Right lobe of liver (tissue), 6 donors: ENCODE data around the gene NME9. TPM values are rescaled to one million over a fixed set of nuclear protein-coding genes. Genes with fewer than 3 reads are reported as not detected.

ENCODE experiments used
- ATAC-seq, 4 donors: fragments of 200-7000 bp; cut with Tn5 transposase; one replicate each; pipeline ENCODE4 v1.9.1; 2020; ENCODE audit warnings: mild to moderate bottlenecking in 4 of 4, moderate library complexity in 4 of 4
- DNase-seq, 3 donors: peaks; one replicate each; pipeline ENCODE4 v3.0.0-alpha.2; 2020
- H3K27ac ChIP-seq, 3 donors: fragments of 200-600 bp; one replicate each; pipeline ENCODE4 v1.8.0; 2022
- H3K27me3 ChIP-seq, 2 donors: fragments of 200-600 bp; one replicate each; pipeline ENCODE4 v1.8.0; 2022
- H3K36me3 ChIP-seq, 4 donors: fragments of 200-600 bp; sonication (generic) in 1 of 4; one replicate each; pipeline versions ENCODE4 v1.5.1 to v1.8.0; 2017 to 2022; ENCODE audit warnings: control low read depth in 1 of 4
- H3K4me1 ChIP-seq, 4 donors: fragments of 200-600 bp; sonication (generic) in 1 of 4; one replicate each; pipeline versions ENCODE4 v1.5.1 to v1.8.0; 2017 to 2022; ENCODE audit warnings: control low read depth in 1 of 4
- H3K4me3 ChIP-seq, 3 donors: fragments of 200-600 bp; one replicate each; pipeline ENCODE4 v1.8.0; 2022
- H3K9me3 ChIP-seq, 4 donors: fragments of 200-600 bp; sonication (generic) in 1 of 4; one replicate each; pipeline versions ENCODE4 v1.5.1 to v1.8.0; 2017 to 2022; ENCODE audit warnings: control low read depth in 1 of 4
- POLR2A ChIP-seq: fragments of 450-650 bp; IDR thresholded peaks from one replicate; pipeline ENCODE4 v1.6.1; 2017; ENCODE audit warnings: antibody characterized with exemption, mild to moderate bottlenecking
- WGBS: methylation state at CpG from one replicate; pipeline ENCODE4 v1.1.6; 2018; ENCODE audit warnings: low coverage, low lambda C conversion rate; ENCODE audit not compliant: insufficient coverage; ENCODE audit errors: missing lambda C conversion rate; 5-methylcytosine and 5-hydroxymethylcytosine counted together
- intact Hi-C, 2 donors: fragments of 100-400 bp; cut with DNase I; formaldehyde crosslinking; loops; one replicate each; pipeline versions ENCODE4 v1.11.2 to v1.14.1; 2022
- total RNA-seq, 6 experiments: library from RNA; depleted of rRNA in 2 of 6; stranded (reverse); fragments of >200 nt in 2 of 6; fragmentation: NEBNext Ultra II Directional in 3 of 6; extraction: Animal tissue kit (Norgen Biotek cat#: 25700) in 3 of 6; gene quantifications; one replicate each; pipeline versions ENCODE4 v1.1.0 to v1.2.4, GENCODE V29; 2016 to 2023
- TF ChIP-seq, protein P1 (sequence below), 4 donors: fragments of 200-600 bp in 3 of 4; fragments of 450-650 bp in 1 of 4; IDR thresholded peaks; one replicate each; pipeline versions ENCODE4 v1.5.1 to v1.8.0; 2016 to 2022; ENCODE audit warnings: antibody characterized with exemption in 4 of 4, mild to moderate bottlenecking in 2 of 4
- donor health status: DM: no; HTN: yes; CAD: no.
- donor health status: DM: no; HTN: no; CAD: no.
- donor health status: DM: no; HTN: no; CAD: no.
- donor health status: DM: no; HTN: yes; CAD: no.
- donor health status: DM: no; HTN: yes; CAD: no.

Gene NME9
- total RNA-seq, 6 experiments from 2014 or later, result not detected

DNA sequence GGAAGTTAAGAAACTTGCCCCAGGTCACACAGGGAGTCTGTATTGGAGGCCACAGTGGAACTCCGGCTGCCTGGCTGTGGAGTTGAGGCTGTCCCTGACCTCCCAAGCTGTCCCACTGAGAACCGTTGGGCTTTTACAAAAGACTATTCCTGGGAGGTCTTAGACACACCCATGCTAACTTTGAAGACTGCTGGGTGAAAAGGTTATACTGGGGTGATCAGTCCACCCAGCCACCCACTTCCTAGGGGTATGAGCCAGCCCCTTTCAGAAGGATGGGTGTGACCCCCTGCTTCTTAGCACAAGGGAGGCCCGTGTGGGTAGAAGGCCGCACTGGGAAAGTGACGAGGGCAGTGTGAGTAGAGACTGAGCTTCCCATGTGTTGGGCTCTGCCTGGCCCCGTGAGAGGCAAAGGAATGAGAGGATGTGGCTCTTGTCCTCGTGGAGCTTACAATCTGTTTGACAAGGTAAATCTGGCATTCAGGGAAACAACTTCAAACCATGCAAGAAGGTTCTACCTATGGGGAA, 37.7 kb upstream of the NME9 start:
- H3K27me3 ChIP-seq, result no peaks in the 10 kb centered on the region
- intact Hi-C loops, result no loop called here
- ATAC-seq (no peak), DNase-seq (no peak)
- no peaks in the 10 kb centered on the region for H3K4me1 ChIP-seq
- TF ChIP-seq, protein P1, sequence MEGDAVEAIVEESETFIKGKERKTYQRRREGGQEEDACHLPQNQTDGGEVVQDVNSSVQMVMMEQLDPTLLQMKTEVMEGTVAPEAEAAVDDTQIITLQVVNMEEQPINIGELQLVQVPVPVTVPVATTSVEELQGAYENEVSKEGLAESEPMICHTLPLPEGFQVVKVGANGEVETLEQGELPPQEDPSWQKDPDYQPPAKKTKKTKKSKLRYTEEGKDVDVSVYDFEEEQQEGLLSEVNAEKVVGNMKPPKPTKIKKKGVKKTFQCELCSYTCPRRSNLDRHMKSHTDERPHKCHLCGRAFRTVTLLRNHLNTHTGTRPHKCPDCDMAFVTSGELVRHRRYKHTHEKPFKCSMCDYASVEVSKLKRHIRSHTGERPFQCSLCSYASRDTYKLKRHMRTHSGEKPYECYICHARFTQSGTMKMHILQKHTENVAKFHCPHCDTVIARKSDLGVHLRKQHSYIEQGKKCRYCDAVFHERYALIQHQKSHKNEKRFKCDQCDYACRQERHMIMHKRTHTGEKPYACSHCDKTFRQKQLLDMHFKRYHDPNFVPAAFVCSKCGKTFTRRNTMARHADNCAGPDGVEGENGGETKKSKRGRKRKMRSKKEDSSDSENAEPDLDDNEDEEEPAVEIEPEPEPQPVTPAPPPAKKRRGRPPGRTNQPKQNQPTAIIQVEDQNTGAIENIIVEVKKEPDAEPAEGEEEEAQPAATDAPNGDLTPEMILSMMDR (IDR thresholded peaks at IDR 0.05), result no peak
- TF ChIP-seq POLR2A, result no peak
- H3K9me3 ChIP-seq, result no peaks in the 10 kb centered on the region
- no peaks in the 10 kb centered on the region for H3K36me3 ChIP-seq
- no peak overlapping the region for H3K4me3 ChIP-seq
- H3K27ac ChIP-seq, result no peak overlapping the region
- WGBS, result 80% methylated on average over 1 of the region's 7 CpGs

DNA sequence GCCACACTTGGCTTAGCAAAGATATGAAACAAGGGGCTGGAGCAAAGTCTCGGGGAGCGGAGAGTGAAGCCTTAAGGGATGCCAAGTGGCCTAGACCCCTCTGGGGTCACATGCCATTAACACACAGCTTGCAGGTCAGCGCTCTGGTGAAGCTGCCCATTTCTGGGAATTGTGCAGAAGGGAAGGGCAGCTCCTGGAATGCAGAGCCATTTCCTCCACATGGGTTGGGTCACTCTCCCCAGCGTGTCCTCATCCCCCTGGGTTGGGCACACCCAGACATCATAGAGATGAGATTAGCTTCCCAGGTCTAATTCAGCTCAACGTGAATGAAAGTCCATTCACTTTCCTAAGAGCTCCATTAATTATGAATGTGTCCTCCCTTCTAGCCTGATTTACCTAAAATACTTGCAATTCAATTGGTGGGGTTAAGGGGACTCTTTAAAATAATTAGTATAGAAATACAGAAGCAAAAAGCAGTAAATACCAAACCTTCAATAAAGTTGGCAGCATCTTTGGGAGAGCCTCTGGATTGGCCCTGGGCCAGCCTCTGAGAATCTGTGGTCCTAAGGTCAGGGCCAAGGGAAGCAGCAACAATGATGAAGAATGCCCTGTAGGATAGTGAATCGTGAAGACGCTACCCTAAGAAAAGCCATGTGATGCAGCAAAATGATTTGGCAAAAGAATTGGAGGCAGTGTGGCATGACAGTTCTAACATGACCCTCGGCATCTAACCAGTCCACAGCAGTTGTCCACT, 36.5 kb upstream of the NME9 start:
- H3K36me3 ChIP-seq, result no peaks in the 10 kb centered on the region
- no peak overlapping the region for H3K4me3 ChIP-seq
- no peaks in the 10 kb centered on the region for H3K27me3 ChIP-seq
- ATAC-seq (peak in 1 of 4 donors; percentile 20), DNase-seq (no peak)
- H3K27ac ChIP-seq, result no peak overlapping the region
- no peaks in the 10 kb centered on the region for H3K9me3 ChIP-seq
- WGBS, result 45% methylated on average over 4 of the region's 8 CpGs
- TF ChIP-seq, protein P1 (IDR thresholded peaks at IDR 0.05), result no peak
- TF ChIP-seq POLR2A, result no peak
- intact Hi-C loops, result no loop called here
- no peaks in the 10 kb centered on the region for H3K4me1 ChIP-seq

DNA sequence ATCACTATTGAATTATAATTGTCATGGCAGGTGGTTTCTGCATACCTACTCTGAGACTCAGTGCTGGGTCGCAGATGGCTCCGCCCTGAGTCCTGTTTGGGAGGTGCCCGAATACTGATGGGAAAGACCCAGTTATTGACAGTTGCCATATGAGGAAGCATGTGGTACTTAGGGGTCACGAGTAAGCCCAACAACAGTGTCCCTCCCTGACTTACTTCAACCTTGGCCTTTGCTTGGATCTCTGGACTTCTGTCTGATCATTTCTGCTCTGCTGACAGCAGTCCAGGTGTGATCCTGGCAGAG, 35.6 kb upstream of the NME9 start:
- Histone ChIP-seq H3K27me3 (no peaks in the 10 kb centered on the region), H3K4me3 (no peak overlapping the region), H3K4me1 (no peaks in the 10 kb centered on the region), H3K9me3 (no peaks in the 10 kb centered on the region), H3K27ac (no peak overlapping the region), H3K36me3 (no peaks in the 10 kb centered on the region)
- WGBS, result 75% methylated on average over 2 of the region's 4 CpGs
- DNase-seq (no peak), ATAC-seq (no peak)
- TF ChIP-seq, protein P1 (IDR thresholded peaks at IDR 0.05), result no peak
- TF ChIP-seq POLR2A, result no peak
- intact Hi-C loops, result no loop called here

DNA sequence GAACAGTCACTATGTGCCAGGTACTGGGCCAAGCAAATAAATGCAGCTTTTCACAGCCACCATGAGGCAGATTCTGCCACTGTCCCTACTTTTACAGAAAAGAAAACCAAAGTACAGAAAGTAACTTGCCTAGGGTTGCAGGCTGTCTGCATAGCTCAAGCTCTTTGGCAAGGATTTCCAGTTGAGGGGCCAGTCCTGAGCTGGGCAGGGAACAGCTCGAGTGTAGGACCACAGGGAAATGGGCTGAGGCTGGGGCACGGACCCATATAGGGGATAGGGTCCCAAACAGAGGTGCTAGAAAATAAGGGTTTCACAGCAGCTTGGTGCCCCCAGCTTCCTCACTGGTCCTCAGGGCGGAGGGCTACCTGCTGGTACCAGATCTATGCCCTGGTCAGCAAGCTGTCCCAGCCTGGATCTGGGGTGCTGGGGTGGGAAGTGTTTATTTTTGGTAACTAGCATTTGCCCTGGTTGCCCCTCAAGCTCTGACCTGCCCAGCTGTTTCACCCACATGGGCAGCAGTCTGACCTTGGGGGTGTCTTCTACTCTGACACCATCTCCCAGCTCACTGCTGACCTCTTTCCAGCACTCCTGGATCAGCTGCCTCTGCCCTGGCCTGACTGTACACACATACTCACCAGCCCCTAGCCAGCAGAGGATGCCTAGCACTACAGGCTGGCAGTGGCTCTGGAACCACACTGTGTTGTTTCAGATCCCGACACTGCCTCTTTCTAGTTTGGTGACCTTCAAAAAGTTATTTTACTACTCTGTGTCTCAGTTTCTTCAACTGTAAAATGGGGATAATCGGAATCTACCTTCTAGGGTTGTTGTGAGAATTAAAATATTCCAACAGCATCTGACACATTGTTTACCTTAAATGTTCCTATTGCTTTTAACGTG, 35.0 kb upstream of the NME9 start:
- DNase-seq (no peak), ATAC-seq (no peak)
- H3K36me3 ChIP-seq, result no peaks in the 10 kb centered on the region
- intact Hi-C loops, result no loop called here
- H3K27me3 ChIP-seq, result no peaks in the 10 kb centered on the region
- no peak overlapping the region for H3K4me3 ChIP-seq
- no peaks in the 10 kb centered on the region for H3K9me3 ChIP-seq
- no peak overlapping the region for H3K27ac ChIP-seq
- 86% methylated on average over 3 of the region's 6 CpGs for WGBS
- no peaks in the 10 kb centered on the region for H3K4me1 ChIP-seq
- no peak for TF ChIP-seq POLR2A
- TF ChIP-seq, protein P1 (IDR thresholded peaks at IDR 0.05), result no peak
